GM23338 (cell line): Measurements from ENCODE around the gene RAB17. TPM values are rescaled to one million over a fixed set of nuclear protein-coding genes. Genes with fewer than 3 reads are reported as not detected.

Experiments
- ATAC-seq: fragments of 200-7000 bp; cut with Tn5 transposase; 3 replicates; pipeline ENCODE4 v1.9.1; 2020
- DNase-seq: peaks from one replicate; pipeline ENCODE4 v3.0.0-alpha.2; 2015; ENCODE audit warnings: low spot score
- H2AFZ ChIP-seq: fragments of 200-600 bp; sonication (generic); 2 replicates; pipeline ENCODE4 v1.8.0; 2016; ENCODE audit warnings: antibody characterized with exemption, mild to moderate bottlenecking, moderate library complexity
- H3F3A ChIP-seq: fragments of 200-600 bp; sonication (generic); replicated peaks from 2 replicates; pipeline ENCODE4 v1.8.0; 2017; ENCODE audit warnings: antibody characterized with exemption, mixed run types, low read depth
- H3K27ac ChIP-seq: fragments of 200-600 bp; sonication (generic); 2 replicates; pipeline ENCODE4 v1.6.1; 2016; ENCODE audit warnings: low read depth
- H3K27me3 ChIP-seq: fragments of 200-600 bp; sonication (generic); 2 replicates; pipeline ENCODE4 v1.8.0; 2016; ENCODE audit warnings: mild to moderate bottlenecking, mixed run types, moderate library complexity; ENCODE audit not compliant: insufficient read depth
- H3K36me3 ChIP-seq: fragments of 200-600 bp; sonication (generic); 2 replicates; pipeline ENCODE4 v1.8.0; 2016; ENCODE audit warnings: mild to moderate bottlenecking; ENCODE audit not compliant: insufficient read depth
- H3K4me1 ChIP-seq: fragments of 200-600 bp; sonication (generic); 2 replicates; pipeline ENCODE4 v1.8.0; 2016; ENCODE audit warnings: mild to moderate bottlenecking, moderate library complexity; ENCODE audit not compliant: insufficient read depth
- H3K4me2 ChIP-seq: fragments of 200-600 bp; sonication (generic); 2 replicates; pipeline ENCODE4 v1.7.1; 2017; ENCODE audit warnings: mixed run types
- H3K4me3 ChIP-seq: fragments of 200-600 bp; sonication (generic); 2 replicates; pipeline ENCODE4 v1.6.1; 2016; ENCODE audit warnings: mixed run types
- H3K79me2 ChIP-seq: fragments of 200-600 bp; sonication (generic); replicated peaks from 2 replicates; pipeline ENCODE4 v1.8.0; 2017; ENCODE audit warnings: mild to moderate bottlenecking; ENCODE audit not compliant: insufficient read depth
- H3K9me2 ChIP-seq: fragments of 200-600 bp; sonication (generic); 2 replicates; pipeline ENCODE4 v1.8.0; 2017; ENCODE audit not compliant: insufficient read depth
- H4K20me1 ChIP-seq: fragments of 200-600 bp; sonication (generic); replicated peaks from 2 replicates; pipeline ENCODE4 v1.8.0; 2017; ENCODE audit warnings: mild to moderate bottlenecking; ENCODE audit not compliant: insufficient read depth
- H3K27ac Mint-ChIP-seq: 2 replicates; pipeline ENCODE4 v1.8.0; 2020; ENCODE audit warnings: inconsistent platforms, mild to moderate bottlenecking, moderate library complexity, mixed read lengths
- H3K27me3 Mint-ChIP-seq: 3 replicates; pipeline ENCODE4 v1.8.0; 2022; ENCODE audit warnings: low read depth, mild to moderate bottlenecking, moderate library complexity, mixed read lengths, inconsistent platforms; ENCODE audit not compliant: insufficient read depth, poor library complexity
- H3K36me3 Mint-ChIP-seq: 3 replicates; pipeline ENCODE4 v1.8.0; 2021; ENCODE audit warnings: low read depth, mild to moderate bottlenecking, inconsistent platforms, moderate library complexity, mixed read lengths
- H3K4me1 Mint-ChIP-seq: 3 replicates; pipeline ENCODE4 v1.8.0; 2020; ENCODE audit warnings: mild to moderate bottlenecking, inconsistent platforms, mixed read lengths
- H3K4me3 Mint-ChIP-seq: 3 replicates; pipeline ENCODE4 v1.8.0; 2021; ENCODE audit warnings: moderate library complexity, mild to moderate bottlenecking, inconsistent platforms, mixed read lengths
- H3K9me3 Mint-ChIP-seq: 3 replicates; pipeline ENCODE4 v1.8.0; 2020; ENCODE audit warnings: moderate library complexity, mild to moderate bottlenecking, inconsistent platforms, mixed read lengths
- CREB1 ChIP-seq: fragments of 250-450 bp; sonication (Bioruptor Pico); IDR thresholded peaks from 2 replicates; pipeline ENCODE4 v1.5.0; 2020; ENCODE audit warnings: low read depth, mild to moderate bottlenecking, moderate library complexity
- CTCF ChIP-seq, 2 experiments: fragments of 200-600 bp in 1 of 2; sonication (generic) in 1 of 2; conservative IDR thresholded peaks; 2 replicates each; pipeline versions ENCODE4 v1.5.1 to v1.6.1; 2016 to 2017; ENCODE audit warnings: antibody characterized with exemption in 2 of 2, low read depth in 2 of 2, mild to moderate bottlenecking in 2 of 2, moderate library complexity in 1 of 2
- ETS1 ChIP-seq: IDR thresholded peaks from 2 replicates; pipeline ENCODE4 v1.6.1; 2016; ENCODE audit warnings: antibody characterized with exemption
- EZH2 ChIP-seq: fragments of 200-600 bp; sonication (generic); IDR thresholded peaks from one replicate; pipeline ENCODE4 v1.8.0; 2017; ENCODE audit warnings: antibody characterized with exemption, mild to moderate bottlenecking, low read depth; ENCODE audit not compliant: unreplicated experiment
- EZH2phosphoT487 ChIP-seq: fragments of 200-600 bp; sonication (generic); IDR thresholded peaks from one replicate; pipeline ENCODE4 v1.8.1; 2018; ENCODE audit warnings: antibody characterized with exemption; ENCODE audit not compliant: unreplicated experiment
- JUNB ChIP-seq: IDR thresholded peaks from one replicate; pipeline ENCODE4 v1.6.1; 2016; ENCODE audit warnings: antibody characterized with exemption; ENCODE audit not compliant: unreplicated experiment
- NANOG ChIP-seq: IDR thresholded peaks from 2 replicates; pipeline ENCODE4 v1.6.1; 2016; ENCODE audit warnings: antibody characterized with exemption, borderline replicate concordance
- POLR2AphosphoS5 ChIP-seq: IDR thresholded peaks from 2 replicates; pipeline ENCODE4 v1.6.1; 2016; ENCODE audit warnings: antibody characterized with exemption, low read depth
- REST ChIP-seq: IDR thresholded peaks from one replicate; pipeline ENCODE4 v1.6.1; 2018; ENCODE audit warnings: antibody characterized with exemption; ENCODE audit not compliant: unreplicated experiment
- STAT1 ChIP-seq: IDR thresholded peaks from one replicate; pipeline ENCODE4 v1.6.1; 2016; ENCODE audit warnings: antibody characterized with exemption; ENCODE audit not compliant: unreplicated experiment
- ZNF114 ChIP-seq: fragments of 250-450 bp; sonication (Bioruptor Pico); IDR thresholded peaks from 2 replicates; pipeline ENCODE4 v1.5.0; 2020; ENCODE audit warnings: mild to moderate bottlenecking, moderate library complexity
- ZNF331 ChIP-seq: fragments of 250-450 bp; sonication (Bioruptor Pico); IDR thresholded peaks from 2 replicates; pipeline ENCODE4 v1.5.0; 2020; ENCODE audit warnings: low read depth, mild to moderate bottlenecking, moderate library complexity
- ZNF462 ChIP-seq: fragments of 250-450 bp; sonication (Bioruptor Pico); IDR thresholded peaks from 2 replicates; pipeline ENCODE4 v1.5.0; 2020; ENCODE audit warnings: mild to moderate bottlenecking, moderate library complexity
- polyA plus RNA-seq: library from polyadenylated mRNA; unstranded; fragments of >200 nt; fragmentation: Nextera tagmentation; extraction: Ambion mirVana; gene quantifications from 2 replicates; pipeline ENCODE4 v1.2.1, GENCODE V29; 2016
- total RNA-seq: library from RNA; depleted of rRNA; stranded (reverse); fragments of >200 nt; shearing (Covaris generic); gene quantifications from 2 replicates; pipeline ENCODE4 v1.2.3, GENCODE V29; 2014

RAB17 gene
- total and polyA plus RNA-seq, 2 experiments from 2014 or later: 22.4 to 26.9 TPM

GRCh38 chr2:237596520-237597195 is 6.1 kb upstream of the RAB17 start:
- peaks cover 3% of the 10 kb centered on the region; the same call in 1 of the 3 replicates for H3K36me3 Mint-ChIP-seq
- Histone ChIP-seq H3K79me2 (no peaks in the 10 kb centered on the region), H4K20me1 (no peaks in the 10 kb centered on the region), H2AFZ (no peak overlapping the region; the same call in 1 of the 2 replicates), H3K4me2 (no peak overlapping the region), H3K36me3 (no peaks in the 10 kb centered on the region), H3K9me2 (no peaks in the 10 kb centered on the region), H3K4me3 (no peak overlapping the region), H3K27me3 (no peaks in the 10 kb centered on the region), H3K4me1 (peaks cover 29% of the 10 kb centered on the region), H3K27ac (no peak overlapping the region), H3F3A (0 out of 2 replicates have a peak, but pooled peaks cover 11% of the 10 kb centered on the region)
- TF ChIP-seq POLR2AphosphoS5 (no peak), ZNF462 (no peak), CREB1 (CRISPR knock-in tag) (no peak), JUNB (no peak), REST (no peak), ETS1 (no peak), STAT1 (no peak), CTCF (conservative IDR thresholded peaks at IDR 0.05; ENCODE audit: low read depth in 2 of 2) (no peak), ZNF331 (CRISPR knock-in tag) (no peak), EZH2phosphoT487 (no peak), NANOG (no peak), EZH2 (no peak), ZNF114 (CRISPR knock-in tag) (no peak)
- DNase-seq (no peak), ATAC-seq (no peak)
- peaks cover 69% of the 10 kb centered on the region for H3K4me1 Mint-ChIP-seq
- peaks cover 18% of the 10 kb centered on the region for H3K27me3 Mint-ChIP-seq
- no peaks in the 10 kb centered on the region; the same call in 2 of the 3 replicates for H3K9me3 Mint-ChIP-seq
- no peak overlapping the region for H3K4me3 Mint-ChIP-seq
- H3K27ac Mint-ChIP-seq: no peak overlapping the region
